Stimulated activated CD4-positive, alpha-beta T cell treated with anti-CD3 and anti-CD28 coated beads, Interleukin-12 subunit alpha, Interleukin-12 subunit beta, amount 100 ng/mL, for 48 hours (primary cell): ENCODE results near the gene SERPINA5.
"Not testable (repeated sequence)": the region's sequence is repeated elsewhere in the genome, so short reads cannot be mapped to it uniquely, and the experiment has no call there.

Source experiments
- DNase-seq, 3 donors: peaks; one replicate each; pipeline ENCODE4 v3.0.0-alpha.2; 2020; ENCODE audit warnings: low read depth in 2 of 3, low spot score in 1 of 3

The SERPINA5 gene

DNA sequence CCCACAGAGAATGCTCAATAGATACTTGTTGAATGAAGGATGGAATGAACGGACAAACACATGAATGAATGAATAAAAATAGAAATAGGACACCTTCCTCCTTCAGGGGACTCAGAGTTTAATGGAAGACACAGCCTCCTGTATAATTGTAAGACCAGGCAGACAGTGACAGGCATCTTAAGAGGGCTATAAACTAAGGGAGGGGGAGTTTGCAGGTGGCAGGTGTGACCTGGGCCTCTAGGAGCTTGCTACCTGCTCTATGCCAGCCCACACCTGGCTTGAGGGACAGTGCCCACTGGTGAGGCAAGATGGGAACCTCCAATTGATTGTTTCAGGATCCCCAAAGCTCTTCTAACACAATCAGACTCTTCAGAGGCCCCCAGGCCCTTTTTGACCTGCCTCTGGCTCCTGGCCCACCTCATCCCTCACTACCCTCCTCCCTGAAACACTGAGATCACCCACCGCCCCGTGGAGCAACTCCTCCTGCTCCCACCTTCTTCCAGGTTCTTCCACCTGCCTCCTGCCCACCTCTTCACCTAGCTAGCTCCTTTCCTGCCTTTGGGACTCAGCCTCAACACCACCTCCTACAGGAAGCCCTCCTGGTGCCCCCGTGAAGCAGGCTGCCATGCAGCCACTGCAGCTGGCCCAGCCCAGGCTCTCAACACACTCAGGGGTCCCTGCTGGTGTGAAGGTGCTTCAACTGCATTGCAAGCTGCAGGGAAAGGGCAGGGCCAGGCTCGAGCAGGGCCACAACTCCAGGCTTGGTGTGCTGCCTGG, 40.3 kb downstream of the SERPINA5 start:
- no peak for DNase-seq

DNA sequence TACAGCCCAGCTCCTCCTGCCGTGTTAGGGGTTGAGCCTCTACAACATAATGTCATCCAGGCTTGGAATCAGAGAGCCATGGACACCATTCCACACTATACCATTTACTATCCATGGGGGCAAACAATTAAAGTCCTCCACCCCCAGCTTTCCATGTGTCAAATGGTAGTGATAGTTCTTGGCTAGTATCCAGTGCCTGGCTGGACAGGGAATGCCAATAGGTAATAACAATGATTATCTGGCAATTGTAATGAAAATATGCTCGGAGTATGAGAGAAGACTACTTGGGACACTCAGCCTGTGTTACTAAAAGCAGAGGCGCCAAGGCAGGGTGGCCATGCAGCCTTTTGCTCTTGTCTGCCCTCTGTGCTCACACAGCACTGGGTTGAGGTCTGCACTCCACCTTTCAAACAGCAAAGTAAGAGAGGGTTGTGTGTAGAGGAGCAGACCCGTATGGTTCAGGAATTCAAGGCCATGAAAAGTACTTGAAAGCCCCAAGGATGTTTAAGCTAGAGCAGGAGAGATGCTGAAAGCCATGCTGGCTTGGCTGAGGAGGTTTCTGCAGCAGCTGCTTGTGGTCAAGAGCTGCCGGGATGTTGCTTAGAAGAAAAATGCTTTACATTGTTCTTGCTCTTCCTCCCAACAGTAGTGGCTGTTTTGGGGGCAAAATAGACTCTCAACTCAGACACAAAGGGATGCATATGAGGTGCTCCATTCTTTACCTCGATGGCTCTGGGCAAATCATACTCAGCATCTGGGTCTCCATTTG, 41.6 kb downstream of the SERPINA5 start:
- DNase-seq: no peak

DNA sequence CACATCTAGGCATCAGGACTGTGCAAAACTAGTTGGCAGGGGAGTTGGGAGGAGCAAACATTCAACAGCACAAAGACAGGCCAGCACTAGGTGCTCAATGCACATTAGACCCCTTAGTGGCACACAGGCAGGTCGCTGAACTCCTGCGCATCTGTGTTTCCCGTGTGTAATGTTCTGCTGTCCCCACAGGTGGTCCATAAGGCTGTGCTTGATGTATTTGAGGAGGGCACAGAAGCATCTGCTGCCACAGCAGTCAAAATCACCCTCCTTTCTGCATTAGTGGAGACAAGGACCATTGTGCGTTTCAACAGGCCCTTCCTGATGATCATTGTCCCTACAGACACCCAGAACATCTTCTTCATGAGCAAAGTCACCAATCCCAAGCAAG, 42.2 kb downstream of the SERPINA5 start:
- no peak for DNase-seq

DNA sequence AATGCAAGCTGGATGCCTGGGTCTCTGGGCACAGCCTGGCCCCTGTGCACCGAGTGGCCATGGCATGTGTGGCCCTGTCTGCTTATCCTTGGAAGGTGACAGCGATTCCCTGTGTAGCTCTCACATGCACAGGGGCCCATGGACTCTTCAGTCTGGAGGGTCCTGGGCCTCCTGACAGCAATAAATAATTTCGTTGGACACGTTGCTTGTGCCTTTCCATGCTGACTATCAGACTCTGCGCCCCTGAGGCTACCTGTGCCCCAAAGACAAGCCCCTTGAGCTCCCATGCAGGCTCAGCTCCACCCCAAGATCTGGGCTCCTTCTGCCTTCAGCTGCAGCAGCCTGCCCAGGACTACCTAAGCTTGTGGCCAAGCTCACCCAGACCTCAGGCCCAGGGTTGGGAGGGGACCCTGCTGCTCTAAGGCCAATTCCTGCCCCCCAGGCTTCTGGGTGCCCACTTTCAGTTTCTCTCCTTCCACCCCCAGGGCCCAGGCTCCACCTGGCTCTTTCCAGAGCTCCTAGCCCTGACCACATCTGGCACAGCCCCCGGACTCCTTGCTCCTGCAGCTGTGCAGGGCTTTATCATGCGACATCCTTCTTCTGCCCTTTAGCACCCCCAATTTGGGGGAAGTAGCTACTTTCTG, 42.8 kb downstream of the SERPINA5 start:
- DNase-seq: no peak

DNA sequence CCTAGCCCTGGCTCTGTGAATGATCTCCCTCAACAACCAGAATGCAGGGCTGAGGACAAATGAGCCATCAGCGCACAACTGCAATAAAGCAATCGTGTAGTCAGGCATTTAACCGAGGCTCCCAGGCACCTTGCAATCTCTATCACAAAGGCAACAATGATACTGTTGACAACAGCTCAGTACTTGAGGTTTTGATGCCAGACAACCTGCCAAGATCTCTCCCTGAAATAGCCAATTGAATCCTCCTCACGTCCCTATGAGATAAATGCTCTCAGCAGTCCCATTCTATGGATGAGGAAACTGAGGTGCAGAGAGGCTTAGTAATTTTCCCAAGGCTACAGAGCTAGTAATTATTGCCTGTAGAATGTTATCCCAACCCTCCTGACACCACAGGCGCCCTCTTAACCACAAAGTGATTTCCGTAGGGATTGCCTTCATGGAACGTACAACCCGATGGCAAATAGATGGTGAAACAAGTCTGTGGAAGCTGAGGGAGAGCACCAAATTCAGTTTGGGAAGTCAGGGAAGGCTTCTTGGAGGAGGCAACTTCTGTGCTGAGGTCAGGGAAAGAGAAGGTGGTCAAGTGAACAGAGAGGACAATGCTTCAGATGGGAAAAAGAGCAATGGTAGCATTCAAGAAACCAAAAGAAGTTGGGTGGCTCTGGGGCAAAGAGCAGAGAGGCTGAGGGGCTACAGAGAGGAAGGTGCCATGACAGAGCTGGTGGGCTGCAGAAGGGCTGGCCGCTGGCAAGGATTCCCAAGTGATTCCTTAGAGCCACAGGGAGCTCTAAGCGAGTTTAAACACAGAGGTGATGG, 43.5 kb downstream of the SERPINA5 start:
- DNase-seq: no peak

DNA sequence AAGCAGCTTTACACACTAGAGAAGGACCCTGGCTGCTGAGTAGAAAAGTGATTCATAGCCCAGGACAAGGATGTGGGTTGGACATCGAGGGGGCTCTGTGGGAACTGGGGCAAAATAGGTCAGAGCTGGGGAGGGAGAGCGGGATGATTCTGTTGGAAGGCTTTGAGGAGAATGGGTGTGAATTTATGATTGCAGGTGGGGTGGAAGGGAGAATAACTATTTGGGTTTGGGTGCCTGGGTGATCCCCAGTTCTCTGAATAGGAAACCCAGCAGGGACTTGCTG, 44.1 kb downstream of the SERPINA5 start:
- DNase-seq: no peak

DNA sequence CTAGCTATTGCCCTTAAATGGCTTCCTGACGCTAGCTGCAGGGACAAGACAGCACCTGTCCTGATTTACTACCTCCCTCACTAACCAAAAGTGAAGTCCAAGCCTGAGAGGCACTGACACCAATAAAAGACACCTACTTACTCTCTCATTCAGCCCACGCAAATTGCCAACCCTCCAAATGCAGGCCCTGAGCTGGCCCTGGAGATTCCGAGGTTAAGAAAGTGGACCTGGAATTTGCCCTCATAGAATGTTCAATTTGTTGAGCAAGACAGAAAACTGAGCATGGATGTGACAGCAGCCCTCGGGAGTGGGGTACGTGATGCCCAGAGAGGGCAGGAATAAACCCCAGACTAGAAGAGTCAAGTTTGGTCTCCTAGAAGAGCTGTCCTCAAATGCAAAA, 47.4 kb downstream of the SERPINA5 start:
- DNase-seq: no peak

DNA sequence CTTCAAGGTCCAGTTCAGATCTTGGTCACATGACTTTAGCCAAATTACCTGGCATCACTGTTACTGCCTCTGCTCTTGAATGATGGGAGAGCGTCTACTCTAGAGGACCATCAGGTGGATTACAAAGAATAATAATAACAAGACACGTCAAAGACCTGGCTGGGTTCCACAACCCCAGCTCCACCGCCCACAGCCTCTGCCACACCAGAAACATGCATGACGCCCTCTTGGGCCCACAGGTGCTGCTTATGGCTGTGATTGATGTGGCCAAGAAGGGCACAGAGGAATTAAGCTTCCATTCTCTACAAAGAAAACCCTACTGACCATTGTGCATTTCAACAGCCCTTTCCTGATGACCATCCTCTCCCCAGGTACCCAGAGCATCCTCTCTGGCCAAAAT, 49.2 kb downstream of the SERPINA5 start:
- no peak for DNase-seq

DNA sequence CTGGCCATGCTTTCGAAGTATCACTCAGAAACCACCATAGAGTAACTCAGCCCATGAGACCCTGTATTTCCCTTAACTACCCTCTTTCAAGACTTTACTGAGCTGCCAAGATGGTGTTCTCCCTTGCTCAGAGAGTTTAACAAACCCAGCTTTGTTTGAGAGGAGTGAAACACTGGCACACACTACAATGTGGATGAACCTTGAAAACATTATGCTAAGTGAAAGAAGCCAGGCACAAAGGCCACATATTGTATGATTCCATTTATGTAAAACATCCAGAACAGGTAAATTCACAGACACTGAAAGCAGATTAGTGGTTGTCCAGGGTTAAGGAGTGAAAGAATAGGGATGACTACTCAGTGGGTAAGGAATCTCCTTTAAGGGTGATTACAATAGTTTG, 49.8 kb downstream of the SERPINA5 start:
- no peak for DNase-seq

DNA sequence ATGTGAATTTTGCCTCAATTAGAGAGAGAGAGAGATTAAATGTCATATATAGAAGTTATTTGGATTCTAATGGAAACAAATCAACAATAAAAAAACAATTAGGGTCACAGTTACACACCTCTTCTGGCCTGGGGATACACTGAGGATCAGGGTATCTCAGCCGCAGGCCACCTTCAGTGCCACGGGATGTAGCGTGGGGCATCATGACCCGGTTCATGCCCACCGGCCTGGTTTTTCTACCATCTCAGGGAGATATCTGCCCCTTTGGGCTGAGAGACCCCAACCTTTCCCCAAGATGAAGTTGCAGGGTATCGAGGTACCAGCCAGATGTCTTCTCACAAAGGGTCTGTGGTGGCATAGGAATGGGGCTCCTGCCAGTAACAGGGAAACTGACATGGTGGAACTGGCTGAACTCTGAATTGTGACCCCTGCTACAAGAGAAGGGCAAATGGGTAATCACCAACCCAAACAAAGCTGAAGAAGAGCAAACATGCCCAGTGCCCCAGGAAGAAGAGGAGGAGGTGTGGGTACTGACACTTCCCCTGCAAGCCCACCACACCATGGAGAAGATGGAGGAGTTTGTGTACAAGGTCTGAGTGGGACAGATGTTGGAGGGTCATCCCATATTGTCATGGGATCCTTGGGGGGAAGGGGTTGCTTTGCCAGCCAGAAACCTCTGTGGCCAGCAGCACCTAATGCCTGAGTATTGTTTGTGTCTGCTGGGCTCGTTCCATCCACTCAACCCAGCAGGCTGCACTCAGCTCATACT, 50.5 kb downstream of the SERPINA5 start:
- no peak for DNase-seq

DNA sequence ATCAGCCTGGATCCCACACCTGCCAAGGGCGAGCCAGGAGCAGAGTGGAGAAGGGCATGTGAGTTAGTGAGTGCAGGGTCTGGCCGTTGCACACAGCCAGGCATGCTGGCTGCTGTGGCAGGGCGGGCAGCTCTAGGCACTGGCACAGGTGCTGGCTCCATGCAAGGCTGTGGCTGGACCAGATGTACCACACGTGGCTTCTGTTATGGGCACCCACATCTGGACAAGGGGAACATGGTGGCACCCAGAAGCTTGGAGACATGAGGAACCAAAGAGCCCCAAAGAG, 51.0 kb downstream of the SERPINA5 start:
- DNase-seq: no peak

DNA sequence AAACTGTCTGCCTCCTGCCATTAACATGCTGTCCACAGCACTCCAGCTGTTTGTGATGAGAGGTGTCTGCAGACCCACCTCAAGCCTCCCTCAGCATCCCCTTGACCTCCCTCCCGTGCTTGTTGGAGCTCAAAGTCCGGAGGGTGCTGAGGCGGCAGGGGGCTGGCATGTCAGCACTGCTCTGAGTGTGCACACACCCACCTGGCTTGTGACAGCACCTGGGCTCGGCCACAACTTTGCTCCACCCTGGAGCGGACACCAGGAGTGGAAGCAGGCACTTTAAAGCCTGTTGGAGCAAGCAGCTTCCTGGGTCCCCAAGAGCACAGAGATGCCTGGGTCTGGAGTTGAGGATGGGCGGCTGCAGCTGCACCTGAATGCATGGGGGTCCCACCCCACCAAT, 51.9 kb downstream of the SERPINA5 start:
- no peak for DNase-seq

DNA sequence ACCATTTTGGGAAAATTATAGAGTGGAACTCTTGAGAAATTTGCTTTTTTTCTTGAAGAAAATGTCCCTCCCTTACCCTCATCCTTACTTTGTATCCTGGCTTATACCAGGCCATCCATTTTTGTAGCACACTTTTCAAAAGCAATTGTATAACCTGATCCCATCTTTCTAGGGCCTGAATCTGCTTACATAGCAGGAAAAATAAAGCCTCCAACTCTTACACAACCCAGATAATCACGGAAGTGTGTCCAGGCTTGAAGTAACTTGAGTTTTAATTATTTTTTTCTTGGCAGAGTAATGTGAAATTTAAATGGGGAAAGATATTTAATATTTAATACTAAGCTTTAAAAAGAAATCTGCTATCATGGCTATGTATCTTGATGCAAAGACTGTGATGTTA, 53.9 kb downstream of the SERPINA5 start:
- no peak for DNase-seq

DNA sequence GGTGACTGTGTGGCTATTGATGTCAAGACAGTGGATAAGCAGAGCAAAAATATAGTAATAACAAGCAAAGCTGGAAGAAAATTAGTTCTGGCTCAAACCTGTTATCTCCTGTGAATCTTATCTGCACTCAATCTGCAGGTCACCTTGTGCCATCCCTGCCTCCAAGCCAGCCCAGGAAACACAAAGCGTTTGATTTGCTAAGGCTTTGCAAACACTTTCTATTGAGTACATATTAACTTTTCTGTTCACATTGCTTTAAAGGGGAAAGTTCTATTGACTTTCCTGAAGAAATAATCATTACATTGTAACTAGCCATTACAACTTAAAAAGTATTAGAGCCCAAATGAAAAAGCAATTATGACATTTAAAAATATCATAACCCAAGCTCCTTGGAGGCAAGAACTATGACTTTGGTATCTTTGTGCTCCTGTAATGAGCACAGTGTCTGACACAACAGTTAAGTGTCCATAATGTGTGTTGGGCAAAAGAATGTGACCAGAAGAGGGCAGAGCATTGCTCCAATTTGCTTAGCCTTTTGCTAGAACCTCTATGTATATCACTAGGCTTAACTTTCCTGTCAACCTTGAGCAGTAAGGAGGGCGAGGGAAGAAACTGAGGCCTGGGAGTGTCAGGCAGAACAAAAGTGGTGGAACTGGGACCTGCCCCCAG, 55.7 kb downstream of the SERPINA5 start:
- DNase-seq: no peak

DNA sequence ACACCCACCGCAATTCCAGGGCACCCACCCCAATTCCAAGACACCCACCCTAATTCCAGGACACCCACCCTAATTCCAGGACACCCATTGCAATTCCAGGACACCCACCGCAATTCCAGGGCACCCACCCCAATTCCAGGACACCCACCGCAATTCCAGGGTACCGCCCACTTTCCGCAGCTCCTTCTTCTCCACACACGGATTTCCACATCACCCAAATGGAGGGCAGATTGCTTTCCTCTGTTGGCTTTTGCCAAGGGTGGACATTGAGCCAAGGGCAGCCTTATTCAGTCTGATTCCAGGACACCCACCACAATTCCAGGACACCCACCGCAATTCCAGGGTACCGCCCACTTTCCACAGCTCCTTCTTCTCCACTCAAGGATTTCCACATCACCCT, 56.6 kb downstream of the SERPINA5 start:
- DNase-seq: not testable (repeated sequence)

DNA sequence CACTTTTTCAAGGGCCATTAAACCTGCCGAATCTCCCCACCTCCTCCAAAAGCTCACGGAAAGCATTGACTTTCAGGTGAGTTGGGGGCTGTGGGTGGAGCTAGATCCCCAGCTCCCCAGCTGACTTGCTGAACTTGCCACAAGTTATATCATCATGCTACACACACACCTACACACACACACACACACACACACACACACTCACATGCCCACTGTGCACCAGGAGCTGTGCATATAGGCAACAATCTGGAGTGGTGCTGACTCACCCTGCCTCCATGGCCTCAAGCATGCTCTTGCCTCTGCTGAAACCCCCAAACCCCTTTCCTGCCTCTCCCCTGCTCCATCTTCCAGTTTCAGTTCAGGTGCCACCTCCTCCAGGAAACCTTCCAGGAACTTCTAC, 57.1 kb downstream of the SERPINA5 start:
- no peak for DNase-seq

DNA sequence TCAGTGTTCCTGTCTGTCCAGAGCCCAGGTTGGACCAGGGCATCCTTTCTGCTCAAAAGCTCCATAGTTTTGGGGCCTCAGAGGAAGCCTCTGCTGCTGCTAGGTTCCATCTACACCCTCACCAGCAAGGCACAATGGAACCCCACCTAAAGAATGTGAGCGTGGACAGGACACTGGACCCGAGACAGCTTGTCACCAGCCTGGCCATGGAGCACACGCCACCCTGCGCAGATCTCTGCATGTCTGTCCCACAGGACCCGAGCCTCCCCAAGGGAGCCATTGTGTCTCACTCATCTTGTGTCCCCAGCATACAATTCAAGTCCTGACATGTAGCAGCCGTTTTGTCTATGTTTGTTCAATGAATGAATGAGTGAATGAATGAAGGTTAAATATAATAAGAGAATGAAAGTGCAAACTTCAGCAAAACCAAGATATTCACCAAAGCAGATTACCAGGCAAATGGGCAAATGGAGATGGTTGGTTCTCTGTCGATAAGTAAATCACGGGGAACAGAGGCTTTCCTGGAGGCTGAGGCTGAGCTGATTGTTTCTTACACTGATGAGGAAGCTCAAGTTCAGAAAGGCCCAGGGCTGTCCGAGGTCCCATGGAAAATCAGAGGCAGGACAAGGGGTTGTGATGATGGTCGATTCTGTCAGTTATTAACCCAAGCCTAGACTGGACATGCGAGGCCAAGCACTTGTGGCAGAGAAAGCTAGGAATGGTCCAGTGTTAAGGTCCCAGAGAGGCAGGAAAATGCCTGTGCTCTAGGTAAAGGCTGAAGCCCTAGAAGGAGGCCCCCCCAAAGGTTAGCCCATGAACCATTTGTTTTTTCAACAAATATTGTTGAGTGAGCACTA, 58.0 kb downstream of the SERPINA5 start:
- DNase-seq: no peak

DNA sequence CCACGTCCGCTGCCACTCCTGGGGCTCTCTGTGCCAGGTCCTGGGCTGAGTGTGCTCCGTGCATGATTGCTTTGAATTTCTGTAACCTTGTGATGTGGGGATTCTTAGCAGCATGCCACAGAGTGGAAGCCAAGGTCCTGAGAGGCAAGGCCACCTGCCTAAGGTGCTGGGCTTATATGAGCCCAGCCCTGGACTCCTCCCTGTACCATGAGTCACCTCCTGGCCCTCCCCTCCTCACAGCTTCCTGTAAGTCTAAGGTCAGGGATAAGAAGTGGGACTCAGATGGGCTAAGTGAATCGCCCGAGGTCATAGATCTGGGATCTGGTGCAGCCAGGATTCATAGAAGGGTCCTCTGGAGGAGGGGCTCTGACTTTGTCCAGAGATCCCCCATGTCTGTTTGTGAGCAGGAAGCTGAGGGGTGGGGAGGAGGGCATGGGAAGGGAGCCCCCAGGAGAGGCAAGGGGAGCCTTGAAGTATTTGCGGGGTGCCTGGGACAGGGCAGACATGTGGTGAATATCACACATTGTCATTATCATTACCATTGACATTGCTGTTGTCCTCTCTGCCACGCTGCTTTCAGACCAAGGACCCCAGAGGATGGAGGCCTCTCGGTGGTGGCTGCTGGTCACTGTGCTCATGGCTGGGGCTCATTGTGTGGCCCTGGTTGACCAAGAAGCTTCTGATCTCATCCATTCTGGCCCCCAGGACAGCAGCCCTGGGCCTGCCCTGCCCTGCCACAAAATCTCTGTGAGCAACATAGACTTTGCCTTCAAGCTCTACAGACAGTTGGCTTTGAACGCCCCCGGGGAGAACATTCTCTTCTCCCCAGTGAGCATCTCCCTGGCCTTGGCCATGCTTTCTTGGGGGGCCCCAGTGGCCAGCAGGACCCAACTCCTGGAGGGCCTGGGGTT, 59.8 kb downstream of the SERPINA5 start:
- DNase-seq: no peak

DNA sequence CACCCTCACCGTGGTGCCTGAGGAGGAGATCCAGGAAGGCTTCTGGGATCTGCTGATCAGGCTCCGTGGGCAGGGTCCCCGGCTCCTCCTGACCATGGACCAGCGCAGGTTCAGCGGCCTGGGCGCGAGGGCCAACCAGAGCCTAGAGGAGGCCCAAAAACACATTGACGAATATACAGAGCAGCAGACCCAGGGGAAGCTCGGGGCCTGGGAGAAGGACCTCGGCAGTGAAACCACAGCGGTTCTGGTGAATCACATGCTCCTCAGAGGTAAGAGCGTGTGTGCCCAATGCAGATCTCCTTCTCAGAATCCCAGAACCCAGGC, 60.4 kb downstream of the SERPINA5 start:
- no peak for DNase-seq
